GM12892 (cell line): Measurements from ENCODE around the gene SNU13.

Source experiments
- POLR2A ChIP-seq: IDR thresholded peaks from 2 replicates; pipeline ENCODE4 v1.6.1; 2011; ENCODE audit warnings: low read depth, low read length, control low read depth
- TAF1 ChIP-seq: IDR thresholded peaks from 2 replicates; pipeline ENCODE4 v1.6.1; 2011; ENCODE audit warnings: low read depth, mild to moderate bottlenecking, control low read depth, low read length, borderline replicate concordance

DNA sequence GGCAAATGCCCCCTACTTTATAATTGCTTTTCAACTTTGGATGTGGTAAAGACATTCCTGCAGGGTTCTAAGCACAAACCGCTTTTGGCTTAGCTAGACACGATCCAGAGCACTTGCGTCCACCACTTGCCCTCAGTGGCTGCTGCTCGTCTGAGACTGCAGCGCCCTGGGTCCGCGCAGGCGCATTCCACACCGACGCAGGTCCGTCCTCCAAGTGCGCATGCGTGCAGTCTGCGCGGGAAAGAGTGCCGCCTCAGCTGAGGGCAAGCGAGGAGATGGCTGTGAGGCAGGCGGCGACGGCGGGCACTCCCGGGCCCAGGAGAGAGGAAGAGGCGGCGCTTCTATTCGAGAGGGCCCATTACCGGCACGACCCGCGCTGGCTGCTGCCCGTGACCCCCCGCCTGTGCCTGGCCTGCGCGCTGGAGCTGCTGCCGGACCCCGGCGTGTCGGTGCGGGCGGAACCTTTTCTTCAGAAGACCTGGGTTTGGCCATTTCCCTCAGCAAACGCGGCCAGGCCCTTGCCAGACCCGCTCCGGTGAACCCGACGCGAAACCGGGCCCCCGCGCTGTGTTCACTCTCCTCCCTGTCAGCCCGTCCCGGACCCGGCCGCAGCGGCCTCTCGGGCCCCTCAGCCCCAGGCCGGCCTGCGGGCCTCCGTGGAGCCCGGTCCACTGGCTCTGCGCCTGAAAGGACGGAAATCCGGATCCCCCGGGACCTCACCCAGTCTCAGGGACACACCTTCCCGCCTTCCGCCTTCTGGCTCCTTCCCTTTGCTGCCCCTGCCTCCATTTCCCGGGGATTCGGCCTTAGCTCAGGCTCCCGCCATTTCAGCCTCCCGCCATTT lies 10.8 kb upstream of the SNU13 start, which contains the start of gene MEI1:
- TF ChIP-seq TAF1 (no peak), POLR2A (no peak)
